SK-N-MC (cell line): ENCODE measurements around the gene TRAF7.
"Not testable (repeated sequence)": the region's sequence is repeated elsewhere in the genome, so short reads cannot be mapped to it uniquely, and the experiment has no call there.

Experiments used
- DNase-seq: peaks from one replicate; pipeline ENCODE4 v3.0.0-alpha.2; 2011; ENCODE audit warnings: low read depth, low spot score
- H3K27ac ChIP-seq: fragments of 200-600 bp; sonication (generic); 2 replicates; pipeline ENCODE4 v1.5.1; 2016; ENCODE audit warnings: mixed run types
- H3K36me3 ChIP-seq: fragments of 200-600 bp; sonication (generic); 2 replicates; pipeline ENCODE4 v1.6.1; 2017; ENCODE audit warnings: antibody characterized with exemption, low read length, mixed read lengths; ENCODE audit not compliant: insufficient read depth
- H3K4me3 ChIP-seq: fragments of 200-600 bp; sonication (generic); 2 replicates; pipeline ENCODE4 v1.5.1; 2016
- H3K9ac ChIP-seq: fragments of 200-600 bp; sonication (generic); 2 replicates; pipeline ENCODE4 v1.8.0; 2017; ENCODE audit warnings: mixed run types, mixed read lengths; ENCODE audit not compliant: insufficient read length
- H3K9me3 ChIP-seq: fragments of 200-600 bp; sonication (generic); 2 replicates; pipeline ENCODE4 v1.6.1; 2017; ENCODE audit warnings: low read depth, mild to moderate bottlenecking, antibody characterized with exemption, low read length, moderate library complexity, mixed read lengths
- EZH2 ChIP-seq: fragments of 200-600 bp; sonication (generic); IDR thresholded peaks from one replicate; pipeline ENCODE4 v1.6.1; 2017; ENCODE audit warnings: antibody characterized with exemption
- FOXP2 ChIP-seq: optimal IDR thresholded peaks from 2 replicates; pipeline ENCODE3; 2011; ENCODE audit warnings: mild to moderate bottlenecking, moderate library complexity; ENCODE audit not compliant: insufficient read depth; ENCODE audit errors: extremely low read length, control extremely low read depth
- POLR2AphosphoS5 ChIP-seq: IDR thresholded peaks from 2 replicates; pipeline ENCODE4 v1.6.1; 2012; ENCODE audit warnings: mild to moderate bottlenecking, low read depth, low read length, borderline replicate concordance

The TRAF7 gene

GRCh38 chr16:2196162-2196980, 40.8 kb downstream of the TRAF7 start, which contains the start of gene CASKIN1:
CASKIN1 (minus strand) TSS chr16:2196605; CDS start chr16:2196432, 173 bp downstream.
- H3K9ac ChIP-seq, result no peak within 1 kb of the TSS
- no peak for DNase-seq
- peak within 1 kb of the TSS; percentile 64 for H3K4me3 ChIP-seq

GRCh38 chr16:2196981-2197511, 41.5 kb downstream of the TRAF7 start:
- no peaks in the 10 kb centered on the region for H3K36me3 ChIP-seq
- peak overlapping the region; percentile 48; the same call in 1 of the 2 replicates for H3K4me3 ChIP-seq
- no peak overlapping the region for H3K27ac ChIP-seq
- DNase-seq, result no peak
- no peak for TF ChIP-seq EZH2
- no peak for TF ChIP-seq FOXP2
- TF ChIP-seq POLR2AphosphoS5, result no peak
- no peaks in the 10 kb centered on the region for H3K9me3 ChIP-seq
- H3K9ac ChIP-seq, result no peak overlapping the region

More at GRCh38 chr16:2196162-2196980, 40.8 kb downstream of the TRAF7 start, which contains the start of gene CASKIN1:
- no peaks in the 10 kb centered on the region for H3K36me3 ChIP-seq
- no peaks in the 10 kb centered on the region for H3K9me3 ChIP-seq
- H3K27ac ChIP-seq, result no peak within 1 kb of the TSS
- TF ChIP-seq FOXP2 (no peak), POLR2AphosphoS5 (no peak), EZH2 (no peak)

- Histone ChIP-seq H3K9me3 (no peaks in the 10 kb centered on the region), H3K36me3 (no peaks in the 10 kb centered on the region), H3K27ac (no peak overlapping the region), H3K4me3 (no peak overlapping the region), H3K9ac (no peak overlapping the region)
- DNase-seq, result no peak
- TF ChIP-seq POLR2AphosphoS5, result no peak
These were observed 42.2 kb downstream of the TRAF7 start for GRCh38 chr16:2197765-2198164.

GRCh38 chr16:2198283-2198682, 42.7 kb downstream of the TRAF7 start:
- TF ChIP-seq POLR2AphosphoS5 (no peak), EZH2 (no peak), FOXP2 (no peak)
- Histone ChIP-seq H3K36me3 (no peaks in the 10 kb centered on the region), H3K4me3 (no peak overlapping the region), H3K9ac (no peak overlapping the region), H3K9me3 (no peaks in the 10 kb centered on the region), H3K27ac (no peak overlapping the region)
- no peak for DNase-seq

- no peak for TF ChIP-seq POLR2AphosphoS5
- no peak for TF ChIP-seq EZH2
- no peak for TF ChIP-seq FOXP2
- DNase-seq, result no peak
- Histone ChIP-seq H3K4me3 (no peak overlapping the region), H3K36me3 (no peaks in the 10 kb centered on the region), H3K9ac (no peak overlapping the region), H3K27ac (no peak overlapping the region), H3K9me3 (no peaks in the 10 kb centered on the region)
These were observed 43.5 kb downstream of the TRAF7 start for GRCh38 chr16:2199095-2199494.

GRCh38 chr16:2199621-2200139, 44.1 kb downstream of the TRAF7 start:
- Histone ChIP-seq H3K27ac (no peak overlapping the region), H3K9ac (no peak overlapping the region), H3K4me3 (no peak overlapping the region), H3K36me3 (no peaks in the 10 kb centered on the region), H3K9me3 (no peaks in the 10 kb centered on the region)
- no peak for DNase-seq
- no peak for TF ChIP-seq FOXP2
- no peak for TF ChIP-seq EZH2
- no peak for TF ChIP-seq POLR2AphosphoS5

- Histone ChIP-seq H3K36me3 (no peaks in the 10 kb centered on the region), H3K27ac (no peak overlapping the region), H3K9ac (no peak overlapping the region), H3K4me3 (no peak overlapping the region), H3K9me3 (no peaks in the 10 kb centered on the region)
- DNase-seq, result no peak
- no peak for TF ChIP-seq EZH2
- TF ChIP-seq FOXP2, result no peak
- TF ChIP-seq POLR2AphosphoS5, result no peak
These were observed 44.7 kb downstream of the TRAF7 start for GRCh38 chr16:2200313-2200712.

GRCh38 chr16:2203119-2203688, 47.6 kb downstream of the TRAF7 start:
- not testable (repeated sequence) for H3K9ac ChIP-seq, H3K4me3 ChIP-seq, H3K9me3 ChIP-seq, DNase-seq, H3K27ac ChIP-seq
- H3K36me3 ChIP-seq, result peaks cover 15% of the 10 kb centered on the region; the same call in 1 of the 2 replicates
